Left colon (tissue), 2 donors: ENCODE data around the gene KIZ. TPM values are rescaled to one million over a fixed set of nuclear protein-coding genes. Genes with fewer than 3 reads are reported as not detected.

Experiments used
- ATAC-seq: fragments of 200-7000 bp; cut with Tn5 transposase; one replicate; pipeline ENCODE4 v1.9.1; 2020; ENCODE audit warnings: mild to moderate bottlenecking, moderate library complexity
- DNase-seq, 2 donors: peaks; one replicate each; pipeline ENCODE4 v3.0.0-alpha.2; 2020
- intact Hi-C, 2 donors: fragments of 100-400 bp; cut with DNase I in 1 of 2; cut with micrococcal nuclease in 1 of 2; formaldehyde crosslinking; loops; one replicate each; pipeline versions ENCODE4 v1.11.2 to v1.14.0; 2022; cut with DNase I, micrococcal nuclease
- total RNA-seq, 2 donors: library from RNA; stranded (reverse); fragmentation: NEBNext Ultra II Directional; extraction: Animal tissue kit (Norgen Biotek cat#: 25700); gene quantifications; one replicate each; pipeline ENCODE4 v1.2.1, GENCODE V29; 2021
- donor health status: DM: no; HTN: no; CAD: no.
- donor health status: DM: yes; HTN: yes; CAD: no.

Gene KIZ
- total RNA-seq, 2 donors from 2014 or later, result 10.0 to 23.4 TPM

DNA sequence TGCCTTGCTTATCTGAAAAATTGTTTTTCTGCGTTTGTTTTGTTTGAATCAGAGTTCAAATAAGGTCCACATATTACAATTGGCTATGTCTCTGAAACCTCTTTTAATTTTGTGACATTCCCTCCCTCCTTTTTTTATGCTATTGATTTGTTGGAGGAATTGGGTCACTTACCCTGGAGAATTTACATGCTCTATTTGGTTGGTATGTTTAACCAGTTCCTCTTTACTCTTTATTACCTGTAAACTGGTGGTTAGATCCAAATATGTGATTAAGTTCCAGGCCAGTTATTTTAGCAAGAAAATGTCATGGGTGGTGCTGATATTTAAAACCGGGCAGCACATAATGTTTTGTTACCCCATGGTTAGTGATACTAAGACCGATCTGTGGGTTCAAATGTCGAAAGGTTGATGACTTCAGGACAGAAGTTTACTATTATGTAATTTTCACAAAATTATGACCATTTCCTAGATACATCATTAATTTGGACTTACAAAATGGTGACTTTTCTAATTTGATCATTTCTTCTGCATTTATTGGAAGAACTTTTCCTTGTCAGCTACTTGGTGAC is 77.3 kb downstream of the KIZ start:
- no peak for ATAC-seq
- DNase-seq, result no peak
- intact Hi-C loops, result no loop called here

DNA sequence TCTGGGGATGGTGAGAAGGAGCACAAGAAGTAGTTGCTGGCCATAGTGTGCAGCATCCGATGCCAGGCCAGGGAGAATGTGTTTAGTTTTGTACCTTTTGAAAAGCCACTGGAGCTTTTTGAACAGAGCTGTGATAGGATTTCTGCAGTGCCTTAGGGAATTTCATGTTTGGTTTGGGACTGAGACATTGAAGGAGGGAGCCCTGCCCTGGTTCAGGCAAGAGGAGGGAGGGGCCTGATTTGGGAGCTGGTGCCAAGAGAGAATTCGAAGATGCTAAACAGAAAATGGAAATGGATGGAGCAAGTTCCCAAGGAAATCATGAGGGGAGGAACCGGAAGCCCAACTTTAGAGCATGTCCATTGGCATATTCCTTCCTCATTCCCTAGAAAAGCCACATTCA is 80.7 kb downstream of the KIZ start:
- DNase-seq (no peak), ATAC-seq (no peak)
- intact Hi-C loops, result no loop called here

GRCh38 chr20:21208999-21209398 is 83.1 kb downstream of the KIZ start:
- intact Hi-C loops, result no loop called here
- no peak for ATAC-seq

GRCh38 chr20:21209668-21210067 is 83.8 kb downstream of the KIZ start:
- ATAC-seq (no peak), DNase-seq (no peak)
- intact Hi-C loops, result no loop called here

More at GRCh38 chr20:21208999-21209398, 83.1 kb downstream of the KIZ start:
- DNase-seq, result no peak

DNA sequence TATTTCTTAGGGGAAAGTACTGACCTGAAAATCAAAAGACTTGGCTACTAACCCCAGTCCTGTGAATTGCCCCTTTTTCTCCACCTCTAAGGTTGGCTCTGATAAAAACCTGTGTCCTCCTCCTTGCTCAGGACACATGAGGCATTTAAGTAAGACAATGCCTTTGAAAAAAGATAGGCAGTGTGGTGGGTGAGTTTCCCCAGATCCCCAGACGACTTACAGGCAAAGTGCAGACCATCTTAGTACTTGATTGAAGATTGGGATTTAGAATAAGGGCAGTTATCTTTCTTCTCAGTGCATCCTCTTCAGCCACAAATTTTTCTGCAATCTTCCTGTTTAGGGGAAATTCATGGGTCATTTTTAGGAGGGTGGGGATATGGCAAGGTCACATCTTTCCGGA is 87.8 kb downstream of the KIZ start:
- ATAC-seq, result no peak
- intact Hi-C loops, result no loop called here

GRCh38 chr20:21214431-21214830 is 88.5 kb downstream of the KIZ start:
- ATAC-seq, result no peak
- no peak for DNase-seq
- intact Hi-C loops, result no loop called here

More for the DNA sequence above, 87.8 kb downstream of the KIZ start:
- DNase-seq, result no peak

GRCh38 chr20:21219686-21220085 is 93.8 kb downstream of the KIZ start:
- ATAC-seq (no peak), DNase-seq (no peak)
- intact Hi-C loops, result no loop called here

GRCh38 chr20:21224217-21224616 is 98.3 kb downstream of the KIZ start:
- ATAC-seq, result no peak
- DNase-seq, result no peak
- intact Hi-C loops, result no loop called here

GRCh38 chr20:21225215-21225947 is 99.5 kb downstream of the KIZ start:
- intact Hi-C loops, result no loop called here
- ATAC-seq (no peak), DNase-seq (no peak)

DNA sequence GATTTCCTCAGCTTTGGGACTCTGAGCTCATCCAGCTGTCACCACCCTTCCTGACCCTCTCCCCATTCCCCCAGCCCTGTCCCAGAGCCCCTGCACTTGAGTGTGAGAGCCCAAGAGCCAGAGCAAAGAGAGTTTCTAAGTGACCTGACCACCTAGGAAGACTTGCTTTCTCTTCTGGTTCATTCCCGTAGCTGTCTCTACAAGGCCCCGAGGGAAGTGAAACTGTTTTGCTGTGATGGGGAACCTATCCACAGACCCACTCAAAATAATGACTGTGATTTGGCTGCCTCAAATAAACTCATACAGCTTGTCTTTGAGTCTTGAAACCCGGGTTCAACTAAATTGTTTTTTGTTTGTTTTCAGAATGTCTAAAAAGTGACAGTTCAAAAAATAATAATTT is 102.6 kb downstream of the KIZ start:
- intact Hi-C loops, result no loop called here
- no peak for DNase-seq
- ATAC-seq, result no peak

DNA sequence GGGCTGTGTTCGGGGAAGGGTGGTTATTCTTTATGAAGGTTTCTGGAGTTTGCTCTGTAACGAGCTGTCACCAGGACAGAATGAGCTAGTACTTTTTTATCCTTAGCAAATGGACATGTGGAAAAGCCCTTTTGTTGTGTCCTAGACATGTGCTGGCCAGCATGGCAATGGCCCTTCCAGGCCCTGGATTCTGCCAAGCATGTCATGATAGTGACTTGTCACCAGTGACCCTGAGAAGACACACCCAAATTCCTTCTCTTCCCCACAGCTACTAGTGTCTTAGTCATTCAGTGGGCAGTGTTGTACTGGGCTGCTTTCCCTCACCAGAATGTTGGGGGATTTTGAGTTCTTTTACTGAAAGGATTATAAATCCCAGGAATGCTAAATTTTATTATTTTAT is 103.3 kb downstream of the KIZ start:
- DNase-seq, result no peak
- intact Hi-C loops, result no loop called here

GRCh38 chr20:21230220-21230619 is 104.3 kb downstream of the KIZ start:
- no peak for DNase-seq
- intact Hi-C loops, result no loop called here

More for the DNA sequence above, 103.3 kb downstream of the KIZ start:
- ATAC-seq, result no peak

GRCh38 chr20:21230686-21231085 is 104.8 kb downstream of the KIZ start:
- intact Hi-C loops, result no loop called here
- ATAC-seq (no peak), DNase-seq (no peak)

More at GRCh38 chr20:21230220-21230619, 104.3 kb downstream of the KIZ start:
- ATAC-seq, result no peak

- intact Hi-C loops, result no loop called here
- ATAC-seq (no peak), DNase-seq (no peak)
Measured at GRCh38 chr20:21232546-21233280, 106.8 kb downstream of the KIZ start.

GRCh38 chr20:21234324-21234723 is 108.4 kb downstream of the KIZ start:
- intact Hi-C loops, result no loop called here
- ATAC-seq, result no peak
- no peak for DNase-seq

DNA sequence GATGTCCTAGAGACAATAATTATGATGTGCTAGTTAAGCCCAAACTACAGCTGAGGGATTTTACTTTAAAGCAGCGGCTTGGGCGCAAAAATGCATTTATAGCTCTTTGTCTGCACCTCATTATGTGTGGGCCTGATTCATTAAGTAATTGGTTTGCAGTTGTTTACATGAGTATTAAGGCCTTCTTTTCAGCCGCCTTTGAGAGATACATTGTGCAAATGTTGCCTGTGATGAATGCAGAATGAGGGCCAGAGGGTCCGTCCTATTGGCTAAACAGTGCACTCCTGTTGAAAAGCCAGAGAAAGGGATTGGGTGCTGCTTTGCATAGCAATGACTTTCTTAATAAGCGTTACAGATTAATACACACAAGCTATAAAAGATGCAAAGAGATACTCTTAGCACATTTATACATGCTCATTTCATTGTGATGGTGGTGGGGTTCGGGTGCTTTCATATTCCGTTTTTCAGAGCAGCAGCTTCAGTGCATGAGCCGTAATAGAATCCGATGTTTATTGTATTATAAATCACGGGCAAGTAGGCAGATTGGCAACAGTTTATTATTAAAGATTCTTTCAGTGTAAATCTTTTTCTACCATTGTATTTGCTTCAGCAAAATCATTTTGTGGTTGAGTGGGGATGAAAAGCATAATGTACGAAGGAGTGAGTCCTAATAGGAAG is 109.1 kb downstream of the KIZ start:
- no peak for ATAC-seq
- intact Hi-C loops, result loop anchor here in 1 of 2 donors (5.0 kb wide), 1 partner anchor 267 kb away; no protein-coding TSS in a partner anchor

GRCh38 chr20:21235484-21236445 is 109.9 kb downstream of the KIZ start:
- peak; percentile 31 to 78 for DNase-seq
- intact Hi-C loops, result loop anchor here in 1 of 2 donors (5.0 kb wide), 1 partner anchor 267 kb away; no protein-coding TSS in a partner anchor
- peak; percentile 83 for ATAC-seq

More for the DNA sequence above, 109.1 kb downstream of the KIZ start:
- DNase-seq, result no peak
